Tibial nerve (tissue), 4 donors: ENCODE data around the gene GRHL1.

ENCODE experiments used
- CTCF ChIP-seq, 5 experiments: fragments of 200-600 bp in 3 of 5; fragments of 450-650 bp in 2 of 5; sonication (generic) in 3 of 5; IDR thresholded peaks; one replicate each; pipeline ENCODE4 v1.5.1; 2016 to 2019; ENCODE audit warnings: antibody characterized with exemption in 5 of 5, mild to moderate bottlenecking in 3 of 5, moderate library complexity in 2 of 5
- EP300 ChIP-seq, 2 donors: sonication (generic); formaldehyde crosslinking; IDR thresholded peaks; one replicate each; pipeline ENCODE4 v1.6.1; 2017; ENCODE audit warnings: antibody characterized with exemption in 2 of 2, mild to moderate bottlenecking in 1 of 2
- POLR2A ChIP-seq, 2 donors: fragments of 450-650 bp; IDR thresholded peaks; one replicate each; pipeline ENCODE4 v1.6.1; 2017; ENCODE audit warnings: antibody characterized with exemption in 2 of 2, mild to moderate bottlenecking in 2 of 2, moderate library complexity in 2 of 2

- TF ChIP-seq EP300 (IDR thresholded peaks at IDR 0.05), result peak; percentile 21 to 77
- peak; percentile 9 to 80 for TF ChIP-seq POLR2A (IDR thresholded peaks at IDR 0.05)
- peak in 1 of 5 experiments; percentile 42 for TF ChIP-seq CTCF (IDR thresholded peaks at IDR 0.05)
These were observed 91.9 kb downstream of the GRHL1 start, which contains the start of gene KLF11 for GRCh38 chr2:10043256-10043905.
